Mesenteric fat pad (tissue), 1 donor: ENCODE results near the gene SLC6A20. TPM values are rescaled to one million over a fixed set of nuclear protein-coding genes. Genes with fewer than 3 reads are reported as not detected.

Experiments
- DNase-seq: peaks from one replicate; pipeline ENCODE4 v3.0.0-alpha.2; 2020; ENCODE audit warnings: low spot score
- total RNA-seq: library from RNA; stranded (reverse); fragmentation: NEBNext Ultra II Directional; extraction: Animal tissue kit (Norgen Biotek cat#: 25700); gene quantifications from one replicate; pipeline ENCODE4 v1.2.1, GENCODE V29; 2021
- donor health status: DM: yes; HTN: yes; CAD: no.

SLC6A20 gene
- total RNA-seq, 1 donor from 2014 or later: 0.16 TPM

DNA sequence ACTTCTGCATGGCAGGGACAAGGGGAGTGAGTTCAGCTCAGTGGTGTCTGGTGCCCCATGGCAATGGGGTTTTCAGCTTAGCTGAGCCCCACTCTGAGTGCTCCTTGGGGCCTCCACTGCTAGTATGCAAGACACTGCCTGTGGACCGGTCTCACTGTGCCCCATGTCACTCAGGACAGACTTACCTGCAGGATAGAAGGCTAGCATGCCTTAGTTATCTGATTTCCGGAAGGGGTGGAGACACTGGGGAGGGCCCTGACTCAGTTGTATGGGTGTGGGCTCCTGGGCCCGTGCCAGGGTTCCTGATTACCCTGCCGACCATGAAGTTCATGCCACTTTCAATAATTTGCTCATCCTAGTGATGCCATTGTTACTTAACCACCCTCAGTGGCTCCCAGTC, 4.3 kb upstream of the SLC6A20 start:
- no peak for DNase-seq

DNA sequence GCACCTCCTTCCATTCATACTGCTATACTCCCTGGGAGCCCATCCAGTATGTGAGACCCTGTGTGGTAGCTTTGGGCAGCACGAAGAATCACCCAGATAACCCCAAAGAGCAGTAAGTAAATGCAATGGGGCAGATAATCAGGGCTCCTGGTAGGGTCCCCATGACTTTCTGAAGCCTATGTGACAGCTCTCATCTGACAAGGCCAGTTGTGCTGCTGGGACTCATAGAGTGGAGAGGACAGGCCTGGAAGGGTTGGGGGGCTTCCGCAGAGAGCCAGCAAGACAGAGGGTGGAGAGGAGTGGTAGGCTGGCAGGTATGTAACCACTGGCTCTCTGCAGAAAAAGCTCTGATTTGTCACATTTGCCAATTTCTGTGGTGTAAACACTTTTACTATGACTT, 3.2 kb upstream of the SLC6A20 start:
- no peak for DNase-seq

DNA sequence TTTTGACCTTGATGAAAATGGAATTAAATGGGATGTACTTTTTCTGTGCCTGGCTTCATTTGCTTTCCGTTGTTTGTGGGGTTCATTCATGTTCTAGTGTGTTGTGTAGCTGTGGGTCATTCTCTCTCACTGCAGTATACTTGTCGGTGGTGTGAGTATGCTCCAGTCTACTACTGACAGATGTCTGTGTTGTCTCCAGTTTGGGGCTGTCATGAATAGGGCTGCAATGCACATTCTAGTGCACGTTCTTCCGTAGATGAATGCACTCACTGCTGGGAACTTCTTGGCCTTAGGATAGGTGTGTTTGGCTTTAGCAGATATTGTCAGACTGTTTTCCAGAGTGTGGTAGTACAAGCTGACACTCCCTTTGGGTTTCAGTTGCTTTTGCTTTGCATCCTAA, 1.7 kb upstream of the SLC6A20 start:
- DNase-seq: no peak

DNA sequence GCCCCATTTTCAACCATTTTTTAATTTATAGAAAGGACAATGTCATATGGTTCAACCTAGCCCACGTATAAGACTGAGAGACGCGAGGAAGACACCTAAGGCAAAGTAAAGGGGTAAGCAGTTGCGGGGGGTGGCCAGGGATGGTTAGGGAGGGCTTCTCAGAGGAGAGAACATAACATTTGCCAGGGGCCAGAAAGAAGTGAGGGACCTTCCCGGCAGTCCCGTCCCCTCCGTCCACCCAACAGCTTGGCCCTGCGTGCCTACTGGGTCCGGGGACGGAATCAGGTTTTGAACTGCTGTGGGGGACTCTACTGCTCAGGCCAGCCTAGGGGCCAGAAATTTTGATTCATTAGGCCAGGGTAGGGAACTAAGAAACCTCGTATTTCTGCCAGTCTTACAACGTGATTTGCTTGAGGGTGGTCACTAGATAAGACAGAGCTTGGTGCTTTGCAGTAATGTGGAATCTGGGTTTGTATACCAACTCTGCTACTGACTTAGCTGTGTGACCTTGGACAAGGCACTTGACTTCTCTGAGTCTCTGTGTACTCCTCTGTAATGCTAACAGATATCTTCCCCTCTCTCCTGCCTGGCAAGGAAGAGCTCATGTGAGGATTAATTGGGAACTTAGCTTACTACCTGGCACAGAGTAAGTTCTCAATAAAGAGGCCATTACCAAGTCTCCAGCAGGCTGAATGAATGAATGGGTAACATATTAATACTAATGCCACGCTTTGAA, 734 bp upstream of the SLC6A20 start:
- DNase-seq: no peak

DNA sequence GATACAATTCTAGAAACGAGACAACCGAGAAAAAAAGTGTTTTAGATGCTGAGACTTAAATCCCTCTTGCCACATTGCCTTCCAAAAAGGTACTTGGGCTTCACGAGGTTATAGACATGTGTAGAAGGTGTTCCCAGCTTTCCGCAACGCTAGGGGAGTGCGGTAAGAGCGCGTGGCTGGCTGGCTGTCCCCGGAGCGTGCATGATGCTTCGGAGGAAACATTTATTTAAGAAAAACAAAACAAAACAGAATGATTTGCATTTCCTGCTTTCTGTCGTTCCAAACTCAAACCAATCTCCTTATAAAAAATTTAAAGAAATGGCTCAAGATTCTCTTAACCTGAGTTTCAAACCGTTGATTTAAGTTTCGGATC, 841 bp downstream of the SLC6A20 start:
- no peak for DNase-seq

DNA sequence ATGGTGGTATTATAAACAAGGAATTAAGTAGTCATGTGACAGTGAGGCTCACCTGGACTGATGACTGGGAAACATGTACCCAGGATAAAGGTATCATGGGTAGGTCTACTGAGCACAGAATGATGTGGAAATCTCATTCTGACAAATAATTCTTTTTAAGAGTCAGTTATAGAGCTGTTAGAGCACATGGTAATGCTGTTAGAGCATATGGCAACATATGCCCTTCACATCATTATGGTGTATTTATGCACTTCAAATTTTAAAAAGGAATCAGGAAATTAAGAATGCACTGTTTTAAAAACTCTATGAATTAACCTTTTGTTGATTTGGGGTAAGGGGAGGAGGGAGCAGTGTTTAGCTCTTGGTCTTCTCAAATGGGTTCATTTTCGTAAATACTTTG, 1.7 kb downstream of the SLC6A20 start:
- DNase-seq: no peak

DNA sequence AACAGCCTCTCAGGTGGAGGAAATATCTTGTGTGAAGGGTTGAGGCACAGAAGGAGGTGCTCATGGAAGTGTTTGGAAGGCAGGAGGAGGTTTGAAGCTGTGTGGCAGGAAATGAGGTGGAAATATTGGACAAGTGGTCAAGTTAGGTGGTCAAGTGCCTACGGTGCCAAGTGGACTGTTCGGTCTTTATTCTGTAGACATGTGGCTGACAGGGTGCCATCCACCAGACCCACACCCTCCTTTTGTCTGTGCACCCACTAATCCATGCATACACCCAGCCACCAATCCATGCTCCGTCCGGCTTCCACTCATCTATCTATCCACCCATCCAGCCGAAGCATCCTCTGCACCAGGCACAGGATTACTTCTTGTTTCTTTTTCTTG, 2.2 kb downstream of the SLC6A20 start:
- no peak for DNase-seq

DNA sequence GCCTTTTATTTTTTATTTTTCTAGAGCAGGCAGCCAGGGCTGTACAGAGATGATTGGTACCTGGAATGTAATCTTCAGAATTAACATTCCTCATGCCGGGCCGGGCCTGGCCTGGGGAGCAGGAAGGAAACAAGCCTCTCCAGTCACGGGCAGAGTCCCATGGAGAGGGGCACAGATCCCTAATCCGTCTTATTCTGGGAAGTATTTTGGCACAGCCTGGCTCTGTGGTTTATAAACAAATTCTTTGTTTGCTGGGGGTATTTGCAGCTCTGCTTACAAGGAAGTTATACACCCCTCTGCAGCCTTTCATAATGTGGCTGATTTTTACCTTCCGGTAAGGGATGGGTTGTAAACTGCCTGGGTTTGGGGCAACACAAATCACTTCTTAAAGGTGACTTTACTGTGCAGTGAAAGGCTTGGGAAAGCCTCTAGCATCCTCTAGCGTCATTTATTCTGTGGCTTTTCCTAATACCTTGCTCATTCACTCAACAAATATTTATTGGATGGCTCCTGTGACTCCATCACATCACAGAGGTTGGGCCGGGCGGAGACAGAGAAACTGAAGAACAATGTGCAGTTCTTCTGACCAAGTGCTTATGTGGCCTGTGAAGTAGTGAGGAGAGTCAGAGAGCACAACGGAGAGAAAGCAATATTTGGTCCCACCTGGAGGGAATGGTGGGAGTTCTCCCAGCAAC, 2.7 kb downstream of the SLC6A20 start:
- DNase-seq: no peak

DNA sequence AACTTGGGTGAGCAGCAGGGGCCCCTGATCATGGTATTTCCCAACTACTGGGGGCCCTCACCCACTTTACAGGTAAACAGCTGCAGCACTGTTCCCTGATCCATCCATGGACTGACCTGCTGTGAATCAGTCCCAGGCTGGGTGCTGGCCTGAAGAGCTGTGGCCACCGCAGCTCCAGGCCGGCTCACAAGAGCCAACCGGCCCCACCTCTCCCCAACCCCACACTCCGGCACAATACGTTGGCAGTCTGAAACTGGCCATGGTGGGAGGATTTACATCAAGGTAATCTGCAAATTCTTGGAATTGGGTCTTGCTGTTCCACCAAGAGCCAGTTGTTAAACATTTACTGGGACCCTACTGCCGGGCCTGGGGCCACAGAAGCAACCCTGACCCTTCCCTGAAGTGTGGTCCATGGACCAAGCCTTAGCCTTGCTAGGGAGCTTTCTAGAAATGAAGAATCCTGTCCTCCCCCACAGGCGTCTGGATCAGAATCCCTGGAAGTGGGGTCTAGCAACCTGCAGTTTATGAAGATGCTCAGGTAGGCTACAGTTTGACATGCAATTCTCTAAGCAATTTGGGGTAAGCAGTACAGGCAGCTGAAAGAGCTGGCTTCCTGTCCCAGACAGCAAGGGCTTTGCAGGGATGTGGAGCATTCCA, 3.7 kb downstream of the SLC6A20 start:
- no peak for DNase-seq

DNA sequence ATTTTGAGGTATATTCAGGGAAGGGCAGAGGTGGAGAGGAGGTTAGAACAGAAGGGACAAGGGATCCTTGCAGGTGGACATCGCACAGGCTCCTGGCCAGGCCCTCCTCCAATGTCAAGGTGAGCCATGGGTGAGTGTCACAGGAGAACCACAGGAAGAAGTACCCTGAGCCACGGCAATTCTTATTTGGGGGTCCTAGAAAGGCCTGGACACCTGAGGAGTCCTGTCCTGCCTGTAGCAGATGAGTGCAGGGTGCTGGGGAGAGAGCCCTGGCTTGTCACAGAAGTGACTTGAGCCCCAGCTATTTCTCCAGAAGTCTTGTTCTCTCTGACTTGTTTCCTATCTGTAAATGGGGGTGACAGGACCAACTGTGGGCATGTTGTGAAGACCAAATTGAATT, 4.3 kb downstream of the SLC6A20 start:
- DNase-seq: no peak

DNA sequence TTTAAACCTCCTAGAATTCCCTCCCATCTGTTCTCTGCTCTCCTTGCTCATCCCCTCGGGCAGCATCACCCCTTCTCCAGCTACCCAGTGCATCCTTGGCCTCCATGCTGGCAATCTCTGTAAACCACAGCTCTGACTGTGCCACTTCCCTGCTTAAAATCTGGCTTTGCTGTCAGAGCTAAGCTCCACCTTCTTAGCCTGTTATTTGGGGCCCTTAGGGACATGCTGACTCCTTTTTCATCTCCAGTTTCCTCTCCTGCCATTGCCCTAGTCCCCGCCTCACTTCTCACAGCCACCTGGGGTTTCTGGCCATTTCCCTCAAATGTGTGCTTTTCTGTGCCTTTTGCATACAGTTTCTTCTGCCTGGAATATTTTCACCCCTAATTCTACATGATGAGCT, 5.7 kb downstream of the SLC6A20 start:
- no peak for DNase-seq

DNA sequence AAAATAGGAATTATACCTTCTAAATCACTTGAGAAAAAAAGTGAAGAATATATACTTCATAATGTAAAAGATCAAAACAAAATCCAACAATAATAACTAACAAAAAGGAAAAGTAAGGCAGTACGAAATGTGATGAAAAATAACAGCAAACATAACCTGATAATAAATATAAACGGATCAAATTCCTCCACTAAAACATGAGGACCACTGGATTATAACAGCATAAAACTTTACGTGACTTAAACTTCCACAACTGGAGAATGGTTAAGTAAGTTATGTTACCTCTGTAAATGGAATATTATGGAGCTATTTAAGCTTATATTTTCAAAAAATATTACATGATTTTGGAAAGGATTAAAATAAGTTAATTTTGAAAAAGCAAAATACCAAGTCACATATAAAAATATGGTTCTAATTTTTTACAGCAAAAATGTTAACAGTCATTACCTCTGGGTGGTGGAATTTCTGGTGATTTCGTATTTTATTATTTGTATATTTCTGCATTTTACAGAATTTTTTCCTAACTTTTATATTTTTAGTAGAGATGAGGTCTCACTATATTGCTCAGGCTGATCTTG, 7.0 kb downstream of the SLC6A20 start:
- no peak for DNase-seq

DNA sequence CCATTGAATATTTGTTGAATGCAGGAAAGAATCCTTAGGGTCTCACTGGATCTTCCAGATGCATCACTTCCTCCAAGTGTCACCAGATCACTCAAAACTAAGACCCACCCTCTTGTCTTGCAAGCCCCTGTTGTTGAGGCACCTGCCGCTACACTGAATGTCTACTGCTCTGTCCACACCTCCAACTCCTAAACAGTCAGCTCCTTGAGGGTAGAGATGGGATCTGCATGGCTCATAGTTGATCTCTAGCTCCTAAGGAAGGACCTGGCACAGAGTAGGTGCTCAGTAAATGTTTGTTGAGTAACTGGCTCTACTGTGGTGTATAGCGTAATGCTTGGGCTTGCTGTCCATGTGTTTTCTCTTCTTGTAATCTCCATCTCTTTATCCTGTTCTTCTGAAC, 8.8 kb downstream of the SLC6A20 start:
- no peak for DNase-seq

DNA sequence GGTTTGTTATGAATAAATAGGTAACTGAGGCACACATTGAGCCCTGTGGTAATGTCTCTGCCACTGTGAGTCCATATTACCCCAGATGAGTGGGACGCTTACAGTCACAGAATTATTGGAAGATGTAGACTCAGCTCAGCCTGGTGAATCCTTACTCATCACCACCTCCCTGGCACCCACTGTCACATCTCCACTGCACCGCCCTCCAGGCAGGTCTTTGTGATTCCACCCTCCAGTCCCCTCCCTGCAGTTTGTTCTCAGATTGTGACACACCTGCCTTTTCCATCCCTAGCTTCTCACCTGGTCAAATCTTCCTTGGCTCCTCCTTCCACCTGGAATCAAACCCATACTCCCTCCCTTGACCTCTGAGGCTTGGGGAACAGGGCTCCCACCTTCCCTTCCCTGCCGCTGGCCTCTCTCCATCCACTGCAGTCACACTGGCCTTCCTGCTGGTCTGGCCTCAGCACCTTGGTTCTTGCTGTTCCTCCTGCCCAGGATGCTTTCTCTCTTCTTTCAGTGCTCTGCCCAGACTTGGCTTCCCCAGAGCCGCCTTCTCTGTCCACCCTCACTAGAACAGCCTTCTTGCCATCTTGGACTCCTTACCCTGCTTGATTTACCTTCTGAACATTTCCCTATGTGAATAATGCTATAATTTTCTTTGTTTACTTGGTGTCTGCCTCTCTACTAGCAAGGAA, 9.4 kb downstream of the SLC6A20 start:
- no peak for DNase-seq

DNA sequence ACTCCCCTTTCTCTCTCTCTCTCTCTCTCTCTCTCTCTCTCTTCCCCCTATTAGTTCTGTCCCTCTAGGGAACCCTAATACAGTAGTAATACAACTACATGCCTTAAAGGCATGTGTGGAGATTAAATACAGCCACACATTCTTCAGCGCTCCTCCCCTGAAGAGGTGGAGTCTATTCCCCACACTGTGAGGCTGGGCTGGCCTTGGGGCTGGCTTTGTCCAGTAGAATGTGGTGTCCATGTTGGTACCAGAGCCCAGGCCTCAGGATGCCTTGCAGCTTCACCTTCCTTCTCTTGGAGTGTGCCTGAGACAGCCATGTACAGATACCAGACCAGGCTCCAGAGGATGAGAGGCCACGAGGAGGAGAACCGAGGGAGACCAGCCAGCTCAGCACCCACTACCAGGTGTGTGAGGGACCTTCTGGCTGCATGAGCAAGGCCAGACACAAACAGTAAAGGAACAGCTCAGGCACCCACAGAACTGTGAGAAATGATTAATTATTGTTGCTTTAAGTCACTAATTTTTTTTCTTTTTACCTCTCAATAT, 10.7 kb downstream of the SLC6A20 start:
- DNase-seq: no peak

DNA sequence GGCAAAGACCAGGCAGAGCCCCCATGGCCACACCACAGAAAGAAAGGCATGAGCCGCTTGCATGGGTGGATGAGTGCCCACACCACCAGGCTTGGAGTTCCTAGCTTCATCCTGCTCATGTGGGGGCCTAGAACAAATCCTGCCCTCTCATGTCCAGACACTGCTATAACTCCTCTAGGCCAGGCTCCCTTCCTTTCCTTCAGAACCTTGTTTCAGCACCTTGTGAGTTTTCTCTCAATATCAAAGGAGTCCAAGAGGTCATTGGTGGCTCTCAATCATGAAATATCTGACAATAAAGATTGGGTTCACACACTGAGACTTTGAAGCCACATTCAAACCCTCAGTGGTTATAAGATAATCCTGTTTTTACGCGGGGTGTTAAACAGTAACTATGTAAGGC, 12.7 kb downstream of the SLC6A20 start:
- no peak for DNase-seq

DNA sequence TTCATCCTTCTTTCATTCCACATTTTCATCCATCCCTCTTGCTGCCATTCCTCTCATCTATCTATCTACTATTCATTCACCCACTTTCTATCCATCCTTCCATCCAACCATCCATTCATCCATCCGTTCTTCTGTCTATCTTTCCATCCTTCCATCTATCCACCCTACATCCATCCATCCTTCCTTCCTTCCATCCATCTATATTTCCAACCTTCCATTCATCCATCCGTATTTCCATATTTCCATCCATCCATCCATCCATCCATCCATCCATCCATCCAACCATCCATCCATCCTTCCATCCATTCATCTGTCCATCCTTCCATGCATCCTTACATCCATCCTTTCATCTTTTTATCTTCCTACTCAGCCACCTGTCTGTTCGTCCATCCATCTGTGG, 14.0 kb downstream of the SLC6A20 start:
- DNase-seq: no peak

DNA sequence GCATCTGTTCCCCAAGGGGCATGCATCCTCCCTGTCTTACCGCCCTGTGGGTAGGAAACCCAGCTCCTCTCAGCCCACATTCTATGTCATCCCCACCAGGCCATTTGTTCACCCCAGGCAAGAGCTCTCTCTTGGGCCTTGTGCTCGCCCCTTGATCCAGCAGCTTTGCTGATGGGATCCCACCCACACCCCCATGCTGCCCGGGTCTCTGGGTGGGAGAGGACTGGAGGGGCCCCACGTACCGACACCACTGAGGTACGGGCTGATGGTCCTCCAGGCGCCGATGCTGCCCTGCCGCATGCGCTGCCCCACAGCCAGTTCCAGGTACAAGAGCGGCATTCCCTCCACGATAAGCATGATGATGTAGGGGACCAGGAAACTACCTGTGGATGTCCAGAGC, 14.5 kb downstream of the SLC6A20 start:
- DNase-seq: no peak

DNA sequence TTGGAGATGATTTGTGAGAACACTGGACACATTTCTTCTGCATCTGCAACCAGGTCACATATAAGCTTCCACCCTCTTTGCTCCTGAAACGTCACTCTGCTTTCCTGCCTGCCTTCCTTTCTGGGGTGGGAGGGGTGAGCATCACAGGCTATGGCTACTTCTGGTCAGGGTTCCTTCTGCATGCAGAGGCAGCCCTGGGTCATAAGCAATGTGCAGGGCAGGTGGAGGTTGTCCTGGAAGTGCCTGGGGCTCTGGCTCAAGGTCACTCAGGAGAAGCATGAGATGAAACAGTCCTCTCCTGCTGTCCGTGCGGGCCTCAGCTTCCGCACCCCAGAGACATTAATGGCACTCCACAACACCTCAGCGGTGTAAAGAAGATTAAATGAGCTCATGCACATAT, 15.1 kb downstream of the SLC6A20 start:
- DNase-seq: no peak

DNA sequence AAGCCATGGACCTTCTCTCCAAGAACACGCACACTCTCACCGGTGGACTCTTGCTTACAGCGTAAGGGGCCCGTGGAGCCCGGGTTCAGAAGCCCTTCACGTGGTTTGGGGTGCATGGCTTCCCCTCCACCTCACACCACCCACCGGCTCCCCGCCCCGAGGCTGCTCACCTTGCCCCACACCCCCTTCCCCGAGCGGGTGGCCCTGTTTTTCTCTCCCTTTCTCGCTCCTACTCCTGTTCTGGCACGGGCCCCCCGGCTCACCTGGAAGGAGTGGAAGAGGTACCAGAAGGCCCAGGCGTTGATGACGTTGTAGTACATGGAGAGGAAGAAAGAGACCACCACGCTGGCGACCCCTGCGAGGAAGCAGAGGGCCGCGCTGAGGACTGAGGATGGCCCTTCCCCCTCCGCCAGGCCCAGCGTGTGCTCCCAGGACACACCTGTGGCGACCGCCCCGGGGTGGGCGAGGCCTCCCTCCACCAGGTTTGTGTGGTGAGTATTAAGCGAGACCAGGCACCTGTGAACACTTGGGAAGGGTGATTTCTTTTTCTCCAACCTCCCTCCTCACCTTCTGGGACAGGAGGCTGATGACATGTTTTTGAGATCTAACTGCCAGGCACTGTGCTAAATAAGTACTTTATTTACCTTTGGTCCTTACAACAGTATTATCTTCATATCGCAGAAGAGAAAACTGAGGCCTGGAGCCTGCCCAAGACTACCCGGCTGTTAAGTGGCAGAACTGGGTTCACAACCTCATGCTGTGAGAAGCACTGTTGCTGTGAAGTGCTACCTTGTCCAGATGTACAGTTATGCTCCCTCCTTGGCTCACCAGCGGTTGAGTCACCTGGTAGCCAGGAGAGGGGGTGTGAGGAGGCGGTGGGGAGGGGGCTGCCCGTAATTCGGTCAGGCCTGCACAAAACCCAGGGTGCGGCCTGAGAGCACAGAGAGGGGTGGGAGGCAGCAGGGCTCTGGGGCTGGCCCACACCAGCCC, 16.3 kb downstream of the SLC6A20 start:
- DNase-seq: no peak
